Smooth muscle cell (in vitro differentiated cells): ENCODE data around the gene SLC16A14. TPM values are rescaled to one million over a fixed set of nuclear protein-coding genes. Genes with fewer than 3 reads are reported as not detected.

ENCODE experiments used
- polyA plus RNA-seq: library from polyadenylated mRNA; unstranded; fragments of >200 nt; fragmentation: Nextera tagmentation; extraction: Ambion mirVana; gene quantifications from 2 replicates; pipeline ENCODE4 v1.2.1, GENCODE V29; 2016
- small RNA-seq: library from RNA; depleted of rRNA; stranded (forward); fragments of <200 nt; gene quantifications from one replicate; pipeline ENCODE3, GENCODE V24; 2014
- total RNA-seq: library from RNA; depleted of rRNA; stranded (reverse); fragments of >200 nt; gene quantifications from 2 replicates; pipeline ENCODE4 v1.2.3, GENCODE V29; 2014

The SLC16A14 gene
- total and polyA plus RNA-seq, 2 experiments from 2014 or later: 0.15 to 1.3 TPM

Small RNAs within 50 kb of the gene (small RNA-seq; reads per million reads assigned to genes)
- not detected for gene RNY4P19

Other genes starting within 250 kb of the SLC16A14 start
- gene TRIP12, start 146.9 kb downstream of the SLC16A14 start, total RNA-seq: 103 and 149 TPM in 2 replicates
- gene TRIP12, start 146.9 kb downstream of the SLC16A14 start, polyA plus RNA-seq: 30.2 and 45.5 TPM in 2 replicates
- 8.8 and 13.8 TPM in 2 replicates for gene FBXO36, start 146.4 kb downstream of the SLC16A14 start, total RNA-seq
- 5.4 and 9.3 TPM in 2 replicates for gene FBXO36, start 146.4 kb downstream of the SLC16A14 start, polyA plus RNA-seq
- gene SP110, start 151.1 kb upstream of the SLC16A14 start, total RNA-seq: 3.2 and 12.7 TPM in 2 replicates
- gene SP110, start 151.1 kb upstream of the SLC16A14 start, polyA plus RNA-seq: 5.6 and 8.1 TPM in 2 replicates
- gene SP140, start 156.8 kb upstream of the SLC16A14 start, total RNA-seq: 0.04 TPM in 1 of 2 replicates, not detected in the other
- not detected in 2 replicates for gene SP140, start 156.8 kb upstream of the SLC16A14 start, polyA plus RNA-seq